GM12872 (cell line): ENCODE results near the gene TNIK.

Experiments
- CTCF ChIP-seq: IDR thresholded peaks from 3 replicates; pipeline ENCODE4 v1.5.1; 2011; ENCODE audit warnings: low read depth, mild to moderate bottlenecking, low read length, moderate library complexity; ENCODE audit not compliant: insufficient read depth

TNIK gene

GRCh38 chr3:171427771-171428320, 32.4 kb downstream of the TNIK start:
- no peak for TF ChIP-seq CTCF

- no peak for TF ChIP-seq CTCF
Observed at GRCh38 chr3:171420667-171421066, 39.5 kb downstream of the TNIK start.

GRCh38 chr3:171419457-171419856, 40.7 kb downstream of the TNIK start:
- TF ChIP-seq CTCF, result no peak

- no peak for TF ChIP-seq CTCF
Observed at GRCh38 chr3:171417813-171418212, 42.4 kb downstream of the TNIK start.

GRCh38 chr3:171417137-171417536, 43.1 kb downstream of the TNIK start:
- no peak for TF ChIP-seq CTCF

- no peak for TF ChIP-seq CTCF
Observed at GRCh38 chr3:171416666-171417065, 43.5 kb downstream of the TNIK start.

GRCh38 chr3:171416061-171416460, 44.1 kb downstream of the TNIK start:
- no peak for TF ChIP-seq CTCF
